SU-DHL-6 (cell line): ENCODE measurements around the gene NPEPL1.

Source experiments
- CTCF ChIP-seq: fragments of 200-600 bp; sonication (generic); IDR thresholded peaks from one replicate; pipeline ENCODE4 v1.5.1; 2017; ENCODE audit warnings: antibody characterized with exemption, mild to moderate bottlenecking, low read length, moderate library complexity; ENCODE audit not compliant: insufficient read depth, poor library complexity, severe bottlenecking
- EZH2phosphoT487 ChIP-seq: fragments of 200-600 bp; sonication (generic), shearing (Covaris generic); conservative IDR thresholded peaks from 2 replicates; pipeline ENCODE4 v1.6.1; 2018; ENCODE audit warnings: mild to moderate bottlenecking, antibody characterized with exemption, low read length, moderate library complexity, mixed read lengths

- TF ChIP-seq CTCF, result no peak
- no peak for TF ChIP-seq EZH2phosphoT487
Observed at GRCh38 chr20:58714340-58714922, 21.8 kb downstream of the NPEPL1 start.
